GM03348 (cell line): Measurements from ENCODE around the gene GRAMD2A.

Experiments used
- DNase-seq: peaks from one replicate; pipeline ENCODE4 v3.0.0; 2012; ENCODE audit warnings: low spot score

The GRAMD2A gene

GRCh38 chr15:72217216-72217615, 19.6 kb upstream of the GRAMD2A start:
- no peak for DNase-seq

- no peak for DNase-seq
These were observed 18.5 kb upstream of the GRAMD2A start for GRCh38 chr15:72216079-72216478.

- no peak for DNase-seq
These were observed 10.0 kb upstream of the GRAMD2A start for GRCh38 chr15:72207558-72208085.

GRCh38 chr15:72206677-72207000, 9.1 kb upstream of the GRAMD2A start:
- DNase-seq = no peak

- DNase-seq = no peak
These were observed 8.5 kb upstream of the GRAMD2A start for GRCh38 chr15:72205896-72206676.

- DNase-seq = no peak
These were observed 7.7 kb upstream of the GRAMD2A start for GRCh38 chr15:72205273-72205672.

- peak; percentile 82 for DNase-seq
These were observed 5.9 kb upstream of the GRAMD2A start for GRCh38 chr15:72203507-72203837.

GRCh38 chr15:72202801-72203506, 5.4 kb upstream of the GRAMD2A start:
- DNase-seq = no peak

GRCh38 chr15:72202302-72202701, 4.7 kb upstream of the GRAMD2A start:
- no peak for DNase-seq

GRCh38 chr15:72201391-72201921, 3.9 kb upstream of the GRAMD2A start:
- DNase-seq = no peak

GRCh38 chr15:72200395-72201237, 3.0 kb upstream of the GRAMD2A start:
- DNase-seq = no peak

- DNase-seq = peak; percentile 83
These were observed 2.2 kb upstream of the GRAMD2A start for GRCh38 chr15:72199721-72200212.

- DNase-seq = no peak
These were observed 1.6 kb upstream of the GRAMD2A start for GRCh38 chr15:72199205-72199515.

- DNase-seq = no peak
These were observed 993 bp upstream of the GRAMD2A start for GRCh38 chr15:72198356-72199204.

GRCh38 chr15:72197041-72197459, 537 bp downstream of the GRAMD2A start:
- DNase-seq = peak; percentile 51

- peak; percentile 41 for DNase-seq
These were observed 1.1 kb downstream of the GRAMD2A start for GRCh38 chr15:72196409-72197040.

GRCh38 chr15:72195101-72195511, 2.5 kb downstream of the GRAMD2A start:
- DNase-seq = no peak

- peak; percentile 30 for DNase-seq
These were observed 3.7 kb downstream of the GRAMD2A start for GRCh38 chr15:72193836-72194396.

GRCh38 chr15:72192416-72192815, 5.2 kb downstream of the GRAMD2A start:
- DNase-seq = no peak

GRCh38 chr15:72189250-72189902, 8.2 kb downstream of the GRAMD2A start:
- DNase-seq = no peak
